Stimulated activated CD4-positive, alpha-beta T cell treated with anti-CD3 and anti-CD28 coated beads, TNF-alpha, amount 100 ng/mL, for 48 hours (primary cell): ENCODE data around the gene GMDS.

Experiments
- DNase-seq, 3 donors: peaks; one replicate each; pipeline ENCODE4 v3.0.0-alpha.2; 2020; ENCODE audit warnings: low read depth in 3 of 3

The GMDS gene

GRCh38 chr6:1800845-1801244, 444.6 kb downstream of the GMDS start:
- DNase-seq: no peak

GRCh38 chr6:1798965-1799325, 446.5 kb downstream of the GMDS start:
- DNase-seq: no peak

GRCh38 chr6:1798303-1798964, 447.0 kb downstream of the GMDS start:
- DNase-seq: no peak

GRCh38 chr6:1797801-1798200, 447.6 kb downstream of the GMDS start:
- DNase-seq: no peak

GRCh38 chr6:1796706-1797529, 448.5 kb downstream of the GMDS start:
- DNase-seq: no peak

GRCh38 chr6:1795910-1796309, 449.5 kb downstream of the GMDS start:
- DNase-seq: no peak

GRCh38 chr6:1792989-1793388, 452.4 kb downstream of the GMDS start:
- DNase-seq: no peak

GRCh38 chr6:1790684-1791083, 454.7 kb downstream of the GMDS start:
- no peak for DNase-seq

- DNase-seq: no peak
These were observed 456.3 kb downstream of the GMDS start for GRCh38 chr6:1789092-1789491.

GRCh38 chr6:1787894-1788293, 457.5 kb downstream of the GMDS start:
- no peak for DNase-seq

GRCh38 chr6:1786455-1787453, 458.7 kb downstream of the GMDS start:
- peak in 2 of 3 donors; percentile 9 to 12 for DNase-seq

- no peak for DNase-seq
These were observed 461.0 kb downstream of the GMDS start for GRCh38 chr6:1784422-1784884.

- no peak for DNase-seq
These were observed 463.6 kb downstream of the GMDS start for GRCh38 chr6:1781817-1782184.

GRCh38 chr6:1781152-1781816, 464.1 kb downstream of the GMDS start:
- no peak for DNase-seq

- DNase-seq: no peak
These were observed 465.0 kb downstream of the GMDS start for GRCh38 chr6:1780251-1780867.

- no peak for DNase-seq
These were observed 466.6 kb downstream of the GMDS start for GRCh38 chr6:1778686-1779235.

- DNase-seq: no peak
These were observed 467.3 kb downstream of the GMDS start for GRCh38 chr6:1777921-1778685.

GRCh38 chr6:1775441-1775840, 470.0 kb downstream of the GMDS start:
- no peak for DNase-seq

- DNase-seq: no peak
These were observed 471.0 kb downstream of the GMDS start for GRCh38 chr6:1774226-1774915.
